K562 (cell line): ENCODE results near the gene FLT1. TPM values are rescaled to one million over a fixed set of nuclear protein-coding genes. Genes with fewer than 3 reads are reported as not detected.

Experiments
- ATAC-seq: fragments of 200-7000 bp; cut with Tn5 transposase; 3 replicates; pipeline ENCODE4 v1.9.1; 2020; ENCODE audit warnings: moderate library complexity
- BruUV-seq: library from RNA; stranded (reverse); fragments of 400-500 nt; replicated peaks from 2 replicates; lab custom pipeline; 2021; lab: Mats Ljungman, UMichigan
- CTCF ChIA-PET: fragments of 300-600 bp; formaldehyde crosslinking; extraction: SDS; loops from one replicate; lab custom pipeline; 2021; ENCODE audit warnings: low intra/inter-chr PET ratio; lab: Yijun Ruan, JAX
- POLR2A ChIA-PET: fragments of 300-600, 350-650 bp; sonication (Branson Sonifier 250); formaldehyde crosslinking; extraction: SDS; loops from one replicate; lab custom pipeline; 2021; ENCODE audit warnings: antibody characterized with exemption, inconsistent platforms; lab: Yijun Ruan, JAX
- DNase-seq, 4 experiments: peaks; one replicate each; pipeline versions ENCODE4 v3.0.0 to v3.0.0-alpha.2; 2011 to 2018; ENCODE audit warnings: low spot score in 3 of 4, mixed read lengths in 3 of 4; ENCODE audit errors: extremely low read depth in 1 of 4
- FAIRE-seq: peaks from 2 replicates; lab custom pipeline; 2011; peaks lifted over from hg19 to GRCh38; lab: Jason Lieb, UNC
- H2AFZ ChIP-seq: 2 replicates; pipeline ENCODE4 v1.6.0; 2011; ENCODE audit warnings: low read depth, low read length, control low read depth, inconsistent platforms
- H3K27ac ChIP-seq: fragments of 200-600 bp; 3 replicates; pipeline ENCODE4 v1.8.0; 2011; ENCODE audit warnings: low read depth, mild to moderate bottlenecking, control low read depth, inconsistent platforms, low read length, moderate library complexity, mixed read lengths; ENCODE audit errors: extremely low read depth
- H3K27me3 ChIP-seq, 2 experiments: fragments of 300-600 bp in 1 of 2; 2 replicates in 1 of 2; 3 replicates in 1 of 2; pipeline versions ENCODE4 v1.6.0 to v1.8.0; 2011; ENCODE audit warnings: inconsistent platforms in 2 of 2, low read length in 2 of 2, mild to moderate bottlenecking in 1 of 2, mixed read lengths in 1 of 2, moderate library complexity in 1 of 2; ENCODE audit not compliant: control insufficient read depth in 2 of 2, insufficient read depth in 2 of 2
- H3K36me3 ChIP-seq: fragments of 300-600 bp; 3 replicates; pipeline ENCODE4 v1.8.0; 2011; ENCODE audit warnings: mild to moderate bottlenecking, low read length, inconsistent platforms; ENCODE audit not compliant: control insufficient read depth, insufficient read depth
- H3K4me1 ChIP-seq, 2 experiments: fragments of 200-600 bp in 1 of 2; replicated peaks in 1 of 2; 2 replicates in 1 of 2; 3 replicates in 1 of 2; pipeline versions ENCODE4 v1.5.1 to v1.8.0; 2011; ENCODE audit warnings: inconsistent platforms in 2 of 2, low read length in 2 of 2, mild to moderate bottlenecking in 1 of 2, mixed read lengths in 1 of 2, moderate library complexity in 1 of 2; ENCODE audit not compliant: control insufficient read depth in 2 of 2, insufficient read depth in 2 of 2
- H3K4me2 ChIP-seq: 2 replicates; pipeline ENCODE4 v1.6.1; 2011; ENCODE audit warnings: low read length, control low read depth, inconsistent platforms, mixed read lengths; ENCODE audit not compliant: insufficient read depth
- H3K4me3 ChIP-seq: fragments of 200-600 bp; sonication (generic), shearing (Covaris generic); 2 replicates; pipeline ENCODE4 v1.5.1; 2016; ENCODE audit warnings: control low read depth, inconsistent platforms
- H3K79me2 ChIP-seq: fragments of 200-600 bp; 3 replicates; pipeline ENCODE4 v1.8.0; 2011; ENCODE audit warnings: low read length, inconsistent platforms; ENCODE audit not compliant: control insufficient read depth, insufficient read depth
- H3K9ac ChIP-seq, 2 experiments: 2 replicates each; pipeline versions ENCODE4 v1.6.0 to v1.6.1; 2011; ENCODE audit warnings: low read depth in 2 of 2, low read length in 2 of 2, control low read depth in 1 of 2, inconsistent platforms in 1 of 2, mild to moderate bottlenecking in 1 of 2, mixed read lengths in 1 of 2; ENCODE audit not compliant: insufficient read depth in 1 of 2
- H3K9me1 ChIP-seq: one replicate; pipeline ENCODE4 v1.6.0; 2011; ENCODE audit warnings: inconsistent platforms, mild to moderate bottlenecking, low read length, moderate library complexity; ENCODE audit not compliant: control insufficient read depth, insufficient read depth
- H3K9me3 ChIP-seq: replicated peaks from 2 replicates; pipeline ENCODE4 v1.5.1; 2011; ENCODE audit warnings: low read depth, low read length, inconsistent platforms; ENCODE audit not compliant: control insufficient read depth, insufficient read depth
- H4K20me1 ChIP-seq: replicated peaks from 2 replicates; pipeline ENCODE4 v1.6.1; 2011; ENCODE audit warnings: low read length, inconsistent platforms, mixed read lengths; ENCODE audit not compliant: control insufficient read depth, insufficient read depth
- ASH1L ChIP-seq: fragments of 450-650 bp; IDR thresholded peaks from 2 replicates; pipeline ENCODE4 v1.6.1; 2018; ENCODE audit warnings: borderline replicate concordance, mild to moderate bottlenecking, low read depth; ENCODE audit not compliant: partially characterized antibody
- CGGBP1 ChIP-seq: fragments of 250-450 bp; sonication (Bioruptor Pico); IDR thresholded peaks from 2 replicates; pipeline ENCODE4 v1.9.0; 2021; ENCODE audit warnings: mild to moderate bottlenecking
- E2F5 ChIP-seq: sonication (generic); formaldehyde crosslinking; IDR thresholded peaks from 2 replicates; pipeline ENCODE4 v1.8.0; 2022; ENCODE audit warnings: mild to moderate bottlenecking, missing genetic modification reagents
- ESRRA ChIP-seq: fragments of 450-650 bp; IDR thresholded peaks from 2 replicates; pipeline ENCODE4 v1.6.1; 2014; ENCODE audit warnings: low read depth, mild to moderate bottlenecking, moderate library complexity, borderline replicate concordance
- KLF16 ChIP-seq: IDR thresholded peaks from 2 replicates; pipeline ENCODE4 v1.6.1; 2016; ENCODE audit warnings: antibody characterized with exemption
- MLLT1 ChIP-seq, 2 experiments: fragments of 450-650 bp; IDR thresholded peaks; 2 replicates each; pipeline ENCODE4 v1.6.1; 2016
- PRMT5 ChIP-seq: sonication (generic); formaldehyde crosslinking; IDR thresholded peaks from 2 replicates; pipeline ENCODE4 v1.5.0; 2020; ENCODE audit warnings: missing genetic modification reagents
- TAF1 ChIP-seq: IDR thresholded peaks from 2 replicates; pipeline ENCODE4 v1.6.1; 2011; ENCODE audit warnings: mild to moderate bottlenecking, low read length, moderate library complexity; ENCODE audit not compliant: insufficient read depth, control insufficient read depth, severe bottlenecking; ENCODE audit errors: extremely low read depth
- ZNF174 ChIP-seq: fragments of 250-450 bp; sonication (Bioruptor Pico); IDR thresholded peaks from 2 replicates; pipeline ENCODE4 v1.4.0; 2020; ENCODE audit warnings: mild to moderate bottlenecking
- ZNF184 ChIP-seq: sonication (generic); formaldehyde crosslinking; IDR thresholded peaks from 2 replicates; pipeline ENCODE4 v1.5.0; 2020; ENCODE audit warnings: missing genetic modification reagents
- WGBS: fragments of 100-300 bp; shearing (Covaris generic); methylation state at CpG from one replicate; pipeline ENCODE4 v1.1.6; 2016; ENCODE audit warnings: low coverage, mixed read lengths; ENCODE audit not compliant: insufficient coverage; ENCODE audit errors: missing lambda C conversion rate; 5-methylcytosine and 5-hydroxymethylcytosine counted together
- in situ Hi-C: fragments of 300-500 bp; cut with MboI; formaldehyde crosslinking; loops from 4 replicates; pipeline ENCODE4 v1.15.0; 2018; ENCODE audit warnings: inconsistent platforms, mixed read lengths
- intact Hi-C: fragments of 100-400 bp; cut with micrococcal nuclease; formaldehyde crosslinking; loops from 2 replicates; pipeline ENCODE4 v1.14.2; 2022
- polyA plus RNA-seq, 8 experiments: library from polyadenylated mRNA; depleted of rRNA in 4 of 8; stranded (reverse) in 5 of 8; unstranded in 3 of 8; fragments of >200 nt; fragmentation: Nextera tagmentation in 2 of 8; fragmentation: Illumina TruSeq in 1 of 8; extraction: Ambion mirVana in 2 of 8; extraction: Trizol in 1 of 8; gene quantifications; 2 replicates each; pipeline versions ENCODE4 v1.2.1 to v1.2.3, GENCODE V29; 2011 to 2014; ENCODE audit warnings: inconsistent platforms in 1 of 8, missing spikeins in 1 of 8
- total RNA-seq, 7 experiments: library from RNA; depleted of rRNA in 6 of 7; stranded (reverse); fragments of >200 nt in 6 of 7; fragmentation: Illumina TruSeq in 2 of 7; extraction: Trizol in 2 of 7; gene quantifications; 2 replicates each; pipeline versions ENCODE4 v1.2.1 to v1.2.3, GENCODE V29; 2011 to 2021; ENCODE audit warnings: low replicate concordance in 1 of 7
- TF ChIP-seq, protein P1 (sequence below): fragments of 450-650 bp; conservative IDR thresholded peaks from 2 replicates; pipeline ENCODE4 v1.6.1; 2016; ENCODE audit warnings: missing genetic modification characterization, low read depth, mild to moderate bottlenecking, missing compliant biosample characterization, moderate library complexity

Gene FLT1
- total and polyA plus RNA-seq, 9 of the 15 experiments (the other 6 are each of a cell fraction or from before 2014, with no cell fraction given) = 0.01 to 2.0 (median 0.22) TPM

GRCh38 chr13:28322256-28322905, 172.5 kb downstream of the FLT1 start:
- CTCF ChIA-PET = no interaction called here
- TF ChIP-seq, protein P1, sequence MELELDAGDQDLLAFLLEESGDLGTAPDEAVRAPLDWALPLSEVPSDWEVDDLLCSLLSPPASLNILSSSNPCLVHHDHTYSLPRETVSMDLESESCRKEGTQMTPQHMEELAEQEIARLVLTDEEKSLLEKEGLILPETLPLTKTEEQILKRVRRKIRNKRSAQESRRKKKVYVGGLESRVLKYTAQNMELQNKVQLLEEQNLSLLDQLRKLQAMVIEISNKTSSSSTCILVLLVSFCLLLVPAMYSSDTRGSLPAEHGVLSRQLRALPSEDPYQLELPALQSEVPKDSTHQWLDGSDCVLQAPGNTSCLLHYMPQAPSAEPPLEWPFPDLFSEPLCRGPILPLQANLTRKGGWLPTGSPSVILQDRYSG (tag) = no peak
- no peak for TF ChIP-seq TAF1
- no peak for TF ChIP-seq ASH1L
- no peak for TF ChIP-seq MLLT1 (IDR thresholded peaks at IDR 0.05)
- TF ChIP-seq ESRRA = no peak
- no peak for TF ChIP-seq ZNF184 (CRISPR knock-in tag)
- TF ChIP-seq KLF16 = no peak
- TF ChIP-seq ZNF174 (CRISPR knock-in tag) = no peak
- no peak for TF ChIP-seq E2F5 (CRISPR knock-in tag)
- TF ChIP-seq CGGBP1 = no peak
- no peak for TF ChIP-seq PRMT5 (CRISPR knock-in tag)

More at GRCh38 chr13:28322256-28322905, 172.5 kb downstream of the FLT1 start:
- H3K27ac ChIP-seq = no peak overlapping the region
- no peaks in the 10 kb centered on the region for H3K9me1 ChIP-seq
- no peak overlapping the region for H3K4me3 ChIP-seq
- no peak overlapping the region for H3K9ac ChIP-seq
- H3K4me1 ChIP-seq = peaks cover 0 to 4% of the 10 kb centered on the region in 2 experiments; a peak in 1 of 5 replicates
- H3K9me3 ChIP-seq = no peaks in the 10 kb centered on the region
- no peak overlapping the region for H3K4me2 ChIP-seq
- no TSS peak for BruUV-seq
- no peak for DNase-seq
- POLR2A ChIA-PET = interaction anchor here (0.9 kb wide), 1 partner anchor 185 kb away, joined by 3 read pairs; no protein-coding TSS in a partner anchor
- H3K36me3 ChIP-seq = no peaks in the 10 kb centered on the region
- H3K79me2 ChIP-seq = no peaks in the 10 kb centered on the region
- no peak for FAIRE-seq
- ATAC-seq = no peak
- H4K20me1 ChIP-seq = no peaks in the 10 kb centered on the region
- 28% methylated on average over 11 of the region's 11 CpGs for WGBS
- no peaks in the 10 kb centered on the region for H3K27me3 ChIP-seq
- H2AFZ ChIP-seq = no peak overlapping the region
- in situ Hi-C loops (loop anchor here (10.0 kb wide), 2 partner anchors 312 to 472 kb away; no protein-coding TSS in a partner anchor), intact Hi-C loops (loop anchor here (10.0 kb wide), 2 partner anchors 162 to 202 kb away; no protein-coding TSS in a partner anchor)
